GM21381 (cell line): ENCODE measurements around the gene COX6B2.
"Not testable (repeated sequence)": the region's sequence is repeated elsewhere in the genome, so short reads cannot be mapped to it uniquely, and the experiment has no call there.

Source experiments
- ATAC-seq: cut with Tn5 transposase; IDR thresholded peaks from one replicate; pipeline ENCODE4 v1.9.1; 2021; ENCODE audit warnings: mild to moderate bottlenecking, moderate library complexity; ENCODE audit not compliant: unreplicated experiment

The COX6B2 gene

DNA sequence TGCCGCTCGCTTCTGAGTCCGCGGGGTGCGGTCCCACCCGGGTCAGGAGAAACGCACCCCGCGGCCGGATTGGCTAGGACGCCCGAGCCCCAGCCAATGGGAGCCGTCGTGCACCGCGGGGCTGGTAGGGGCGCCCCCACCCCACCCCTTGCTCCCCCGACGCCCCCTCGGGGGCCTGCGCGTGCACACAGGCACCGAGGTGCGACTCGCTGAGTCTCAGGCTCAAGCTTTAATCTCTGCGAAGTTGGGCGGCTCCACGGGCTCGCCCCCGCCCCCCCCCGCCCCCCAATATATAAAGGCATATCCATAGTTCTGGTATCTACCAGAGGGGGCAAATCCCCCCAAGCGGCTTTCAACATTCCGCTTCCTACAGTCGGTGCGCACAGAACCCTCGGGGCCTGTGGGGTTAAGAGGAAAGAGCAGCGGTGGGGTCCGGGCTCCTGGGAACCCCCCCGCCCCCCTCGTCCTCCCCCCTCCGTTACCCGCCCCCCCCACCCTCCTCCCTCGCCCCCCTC lies at the start of gene COX6B2:
Gene COX6B2 (minus strand): TSS at position 22 of the 515 bp plus-strand sequence. CDS start 198 bp downstream, outside the sequence.
- ATAC-seq, result no peak

GRCh38 chr19:55402509-55402908 lies 48.0 kb upstream of the COX6B2 start:
- ATAC-seq, result no peak

- ATAC-seq, result not testable (repeated sequence)
Measured at GRCh38 chr19:55401390-55401789, 46.9 kb upstream of the COX6B2 start.

GRCh38 chr19:55400281-55401087 lies 46.0 kb upstream of the COX6B2 start:
- no peak for ATAC-seq

DNA sequence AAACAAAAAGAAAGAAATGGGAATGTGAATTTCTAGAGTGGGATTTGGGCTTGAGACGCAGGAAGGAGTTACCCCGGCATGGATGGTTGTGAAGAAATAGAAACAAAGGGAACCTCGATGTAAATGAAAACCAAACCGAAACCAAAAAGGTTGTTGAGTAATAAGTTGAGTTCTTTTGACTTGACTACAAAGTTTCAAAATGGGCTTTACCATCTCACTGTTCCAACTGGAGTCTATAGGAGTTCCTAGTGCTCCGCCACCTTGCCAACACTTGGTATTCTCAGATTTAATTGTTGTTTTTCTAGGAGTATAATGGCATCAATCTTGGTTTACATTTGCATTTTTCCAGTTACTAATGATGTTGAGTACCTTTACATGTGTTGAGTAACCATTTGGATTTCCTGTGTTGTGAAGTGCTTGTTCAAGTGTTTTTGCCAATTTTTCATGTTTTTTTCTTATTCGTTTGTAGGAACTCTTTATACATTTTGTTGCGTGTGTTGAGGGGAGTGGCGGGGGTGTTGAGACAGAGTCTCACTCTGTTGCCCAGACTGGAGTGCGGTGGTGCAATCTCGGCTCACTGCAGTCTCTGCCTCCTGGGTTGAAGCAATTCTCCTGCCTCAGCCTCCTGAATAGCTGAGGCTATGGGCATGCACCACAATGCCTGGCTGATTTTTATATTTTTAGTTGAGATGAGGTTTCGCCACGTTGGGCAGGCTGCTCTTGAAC lies 43.8 kb upstream of the COX6B2 start:
- ATAC-seq, result no peak

DNA sequence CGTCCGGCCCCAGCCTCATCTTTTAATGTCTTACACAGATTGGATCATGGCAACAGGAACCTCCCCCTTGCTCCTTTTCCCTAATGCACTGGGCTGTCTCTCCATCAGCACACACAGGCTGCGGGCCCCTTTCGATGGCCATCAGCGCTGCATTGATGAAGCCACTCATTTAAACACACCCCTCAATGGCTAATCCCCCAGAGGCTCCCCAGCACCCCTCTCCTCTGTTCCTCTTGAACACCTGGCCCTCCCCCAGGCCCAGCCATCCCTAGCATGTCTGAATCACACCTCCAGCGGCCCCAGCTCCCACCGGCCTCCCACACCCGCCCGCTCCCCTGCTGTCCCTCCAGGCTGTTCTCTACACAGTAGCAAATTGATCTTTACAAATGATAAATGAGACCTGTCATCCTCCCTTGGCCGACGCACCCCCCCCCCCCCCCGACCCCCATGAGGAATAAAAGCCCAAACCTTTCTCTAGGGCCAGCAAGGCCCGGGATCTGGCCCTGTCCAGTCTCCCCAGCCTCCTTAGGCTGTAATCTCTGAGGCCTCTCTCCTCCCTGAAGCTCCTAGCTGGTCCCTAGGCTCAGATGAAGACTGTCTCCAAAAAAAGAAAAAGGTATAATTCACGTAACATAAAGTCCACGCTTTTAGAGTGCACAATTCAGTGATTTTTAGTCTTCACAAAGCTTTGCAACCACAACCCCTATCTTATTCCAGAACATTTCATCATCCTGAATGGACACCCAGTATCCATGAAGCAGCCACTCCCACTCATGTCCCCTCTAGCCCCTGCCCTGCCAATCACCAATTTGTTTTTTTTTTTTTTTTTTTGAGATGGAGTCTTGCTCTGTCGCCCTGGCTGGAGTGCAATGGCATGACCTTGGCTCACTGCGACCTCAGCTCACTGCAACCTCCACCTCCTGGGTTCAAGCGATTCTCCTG lies 38.6 kb upstream of the COX6B2 start:
- no peak for ATAC-seq

- no peak for ATAC-seq
Measured at GRCh38 chr19:55391702-55392615, 37.4 kb upstream of the COX6B2 start.

DNA sequence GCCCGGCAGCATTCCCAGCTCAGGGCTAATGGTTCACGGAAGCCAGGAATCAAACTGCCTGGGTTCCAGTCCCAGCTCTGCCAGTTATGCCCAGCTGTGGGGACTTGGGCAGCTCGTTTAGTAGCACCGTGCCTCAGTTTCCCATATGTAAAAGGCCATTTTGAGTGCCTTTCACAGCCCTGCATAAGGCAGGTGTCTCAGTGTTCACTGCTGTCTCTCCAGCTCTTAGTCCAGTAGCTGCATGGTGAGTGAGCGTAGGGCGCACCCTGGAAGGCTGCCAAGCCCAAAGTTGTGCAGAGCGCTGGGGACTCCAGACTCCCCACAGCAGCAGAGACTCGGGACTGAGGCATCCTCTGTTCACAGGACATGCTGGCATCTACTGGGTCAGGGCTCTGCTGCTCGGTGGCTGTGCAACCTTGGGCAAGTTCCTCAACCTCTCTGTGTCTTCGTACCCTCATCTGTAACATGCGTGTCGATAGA lies 36.7 kb upstream of the COX6B2 start:
- ATAC-seq, result no peak

GRCh38 chr19:55390461-55390880 lies 36.0 kb upstream of the COX6B2 start:
- no peak for ATAC-seq

GRCh38 chr19:55389386-55390317 lies 35.1 kb upstream of the COX6B2 start:
- ATAC-seq, result no peak

DNA sequence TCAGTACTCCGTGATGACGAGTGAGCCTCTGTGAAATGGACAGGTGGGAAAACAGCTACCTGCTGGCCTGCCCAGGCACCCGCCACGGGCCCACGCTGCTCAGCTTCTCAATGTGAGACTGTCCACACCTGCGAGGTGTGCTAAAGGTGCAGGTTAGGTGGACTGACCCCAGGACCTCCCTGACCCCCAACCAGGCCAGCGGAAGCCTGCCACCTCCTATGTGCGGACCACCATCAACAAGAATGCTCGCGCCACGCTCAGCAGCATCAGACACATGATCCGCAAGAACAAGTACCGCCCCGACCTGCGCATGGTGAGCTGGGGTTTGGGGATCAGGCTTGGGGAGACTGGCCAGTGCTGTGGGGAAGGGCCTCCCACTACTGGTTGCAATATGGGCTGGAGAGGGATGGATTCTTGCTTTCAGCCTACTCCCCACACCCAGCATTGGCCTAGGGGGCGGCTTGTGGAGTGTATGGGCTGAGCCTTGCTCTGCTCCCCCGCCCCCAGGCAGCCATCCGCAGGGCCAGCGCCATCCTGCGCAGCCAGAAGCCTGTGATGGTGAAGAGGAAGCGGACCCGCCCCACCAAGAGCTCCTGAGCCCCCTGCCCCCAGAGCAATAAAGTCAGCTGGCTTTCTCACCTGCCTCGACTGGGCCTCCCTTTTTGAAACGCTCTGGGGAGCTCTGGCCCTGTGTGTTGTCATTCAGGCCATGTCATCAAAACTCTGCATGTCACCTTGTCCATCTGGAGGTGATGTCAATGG lies 33.4 kb upstream of the COX6B2 start:
- ATAC-seq, result no peak

GRCh38 chr19:55386493-55386971 lies 32.0 kb upstream of the COX6B2 start:
- no peak for ATAC-seq

GRCh38 chr19:55385724-55386492 lies 31.4 kb upstream of the COX6B2 start, which contains the start of gene RPL28:
Gene RPL28, plus strand, starts transcription at chr19:55385932. Its CDS starts 426 bp downstream, at chr19:55386358.
- peak; percentile 73 for ATAC-seq

- ATAC-seq, result peak; percentile 54
Measured at GRCh38 chr19:55384920-55385723, 30.6 kb upstream of the COX6B2 start.

GRCh38 chr19:55384131-55384919 lies 29.8 kb upstream of the COX6B2 start, which contains the start of gene TMEM238:
Gene TMEM238, minus strand, starts transcription at chr19:55384292. Its CDS starts 33 bp downstream, at chr19:55384259.
- ATAC-seq, result no peak
